Erythroblast (primary cell): Measurements from ENCODE around the gene COG4.
"Not testable (repeated sequence)": the region's sequence is repeated elsewhere in the genome, so short reads cannot be mapped to it uniquely, and the experiment has no call there.

Experiments
- DNase-seq, 2 experiments: peaks; one replicate each; lab custom pipeline; 2025; lab: John Stamatoyannopoulos, UW
- GATA1 ChIP-seq: IDR thresholded peaks from 2 replicates; pipeline ENCODE4 v1.6.1; 2011; ENCODE audit warnings: low read depth, mild to moderate bottlenecking, control low read depth, low read length, moderate library complexity
- POLR2A ChIP-seq: IDR thresholded peaks from 2 replicates; pipeline ENCODE4 v1.6.1; 2011; ENCODE audit warnings: mild to moderate bottlenecking, low read length

COG4 gene

GRCh38 chr16:70551788-70552187 lies 28.4 kb upstream of the COG4 start:
- no peak for DNase-seq
- TF ChIP-seq GATA1: no peak
- TF ChIP-seq POLR2A: no peak

DNA sequence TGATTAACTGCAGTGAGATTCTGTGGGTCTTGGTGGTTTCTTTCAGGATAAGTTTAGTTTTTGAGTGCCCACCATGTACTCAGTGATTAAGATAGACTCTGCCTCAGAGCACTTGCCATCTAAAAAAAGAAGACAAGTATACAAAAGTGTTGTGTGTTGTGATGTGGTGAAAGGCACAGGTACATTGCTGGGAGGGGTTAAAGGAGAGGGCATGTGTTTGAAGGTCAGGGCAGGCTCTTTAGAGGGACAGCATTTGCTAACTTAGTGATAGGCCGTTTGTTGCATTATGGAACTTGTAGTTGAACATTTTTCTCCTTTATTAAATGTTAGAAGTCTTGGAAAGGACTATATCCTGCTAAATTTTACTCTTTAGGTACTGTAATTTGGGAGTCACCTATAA lies 26.7 kb upstream of the COG4 start:
- no peak for DNase-seq
- no peak for TF ChIP-seq POLR2A
- no peak for TF ChIP-seq GATA1

DNA sequence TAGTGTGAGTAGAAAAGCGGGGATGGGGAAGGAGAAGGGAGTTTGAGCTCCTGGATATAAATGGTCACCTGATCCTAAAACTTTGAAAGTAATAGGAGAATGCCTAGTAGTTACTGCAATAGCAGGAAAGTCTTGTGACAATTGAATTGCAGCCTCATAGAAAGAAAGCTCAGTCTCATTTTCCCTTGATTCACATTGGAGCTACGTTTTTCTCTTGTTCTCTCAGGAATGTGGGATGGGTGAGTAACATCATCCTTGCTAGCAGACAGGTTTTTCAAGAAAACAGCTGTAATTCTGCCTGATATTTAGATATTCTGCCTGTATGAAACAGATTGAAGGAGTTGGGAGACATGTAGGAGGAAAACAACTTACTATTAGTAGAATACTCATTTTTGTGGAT lies 25.6 kb upstream of the COG4 start:
- DNase-seq: no peak
- TF ChIP-seq POLR2A (no peak), GATA1 (no peak)

- DNase-seq: no peak
- TF ChIP-seq GATA1 (no peak), POLR2A (no peak)
These were observed 21.2 kb upstream of the COG4 start for GRCh38 chr16:70544548-70544947.

GRCh38 chr16:70540994-70541393 lies 17.6 kb upstream of the COG4 start:
- no peak for TF ChIP-seq GATA1
- no peak for TF ChIP-seq POLR2A
- DNase-seq: no peak

DNA sequence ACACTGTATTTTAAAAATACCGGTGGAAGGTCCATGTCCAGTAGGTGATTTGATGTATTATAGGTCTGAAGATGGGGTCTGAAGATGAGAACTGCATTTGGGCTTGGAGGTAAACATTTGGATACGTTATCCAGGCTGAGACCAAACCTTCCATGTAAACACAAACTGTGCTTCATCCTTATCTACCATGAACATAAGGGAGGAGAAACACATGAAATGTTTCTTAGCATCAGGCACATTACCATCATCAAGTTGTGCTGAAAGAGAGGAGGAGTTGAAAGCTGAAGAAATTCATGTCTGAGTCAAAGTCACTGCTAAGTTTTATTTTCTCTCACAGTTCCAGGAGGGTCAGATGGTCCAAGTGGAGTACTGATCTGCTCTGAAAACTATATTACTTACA lies 11.6 kb upstream of the COG4 start:
- TF ChIP-seq GATA1 (no peak), POLR2A (no peak)
- DNase-seq: peak; percentile 68 to 72

DNA sequence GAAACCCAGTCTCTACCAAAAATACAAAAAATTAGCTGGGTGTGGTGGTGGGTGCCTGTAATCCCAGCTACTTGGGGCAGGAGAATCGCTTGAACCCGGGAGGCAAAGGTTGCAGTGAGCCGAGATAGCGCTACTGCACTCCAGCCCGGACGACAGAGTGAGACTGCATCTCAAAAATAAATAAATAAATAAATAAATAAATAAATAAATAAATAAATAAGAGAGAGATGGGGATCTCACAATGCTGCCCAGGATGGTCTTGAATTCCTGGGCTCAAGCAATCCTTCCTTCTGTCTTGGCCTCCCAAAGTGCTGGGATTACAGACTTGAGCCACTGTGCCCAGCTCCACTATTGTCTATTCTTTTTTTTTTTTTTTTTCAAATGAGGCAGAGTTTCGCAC lies 6.6 kb upstream of the COG4 start:
- DNase-seq: not testable (repeated sequence)

DNA sequence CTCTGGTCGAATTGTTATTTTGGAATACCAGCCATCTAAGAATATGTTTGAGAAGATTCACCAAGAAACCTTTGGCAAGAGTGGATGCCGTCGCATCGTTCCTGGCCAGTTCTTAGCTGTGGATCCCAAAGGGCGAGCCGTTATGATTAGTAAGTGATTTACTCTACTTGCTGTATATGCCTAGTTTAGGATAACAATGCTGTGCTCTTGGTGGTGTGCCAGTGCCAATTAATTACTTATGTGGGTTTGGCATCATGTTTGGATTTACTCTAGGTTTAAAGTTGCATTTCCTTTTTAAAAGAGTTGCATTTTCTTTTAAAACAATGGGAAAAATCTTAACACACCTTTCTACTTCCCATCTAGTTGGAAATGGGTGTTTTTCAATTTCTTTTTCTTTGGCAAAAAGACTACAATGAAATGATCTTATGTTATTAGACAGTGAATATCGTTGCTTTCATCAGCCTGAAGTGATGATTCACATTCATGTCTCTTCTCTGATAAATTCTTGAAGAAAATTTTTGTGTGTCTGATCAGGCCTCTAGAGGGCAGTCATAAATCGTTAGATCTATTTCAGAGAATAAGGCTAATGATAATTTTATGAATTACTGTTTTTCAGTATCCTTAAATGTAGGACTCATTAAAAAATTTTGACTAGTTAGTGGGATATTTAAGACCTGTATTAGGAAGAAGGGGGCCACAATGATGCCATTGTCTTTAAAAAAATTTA lies 5.9 kb upstream of the COG4 start:
- DNase-seq: peak; percentile 55 to 75
- TF ChIP-seq GATA1 (no peak), POLR2A (no peak)

GRCh38 chr16:70527315-70527996 lies 4.1 kb upstream of the COG4 start:
- DNase-seq: peak in 1 of 2 experiments; percentile 17
- no peak for TF ChIP-seq POLR2A
- TF ChIP-seq GATA1: no peak

DNA sequence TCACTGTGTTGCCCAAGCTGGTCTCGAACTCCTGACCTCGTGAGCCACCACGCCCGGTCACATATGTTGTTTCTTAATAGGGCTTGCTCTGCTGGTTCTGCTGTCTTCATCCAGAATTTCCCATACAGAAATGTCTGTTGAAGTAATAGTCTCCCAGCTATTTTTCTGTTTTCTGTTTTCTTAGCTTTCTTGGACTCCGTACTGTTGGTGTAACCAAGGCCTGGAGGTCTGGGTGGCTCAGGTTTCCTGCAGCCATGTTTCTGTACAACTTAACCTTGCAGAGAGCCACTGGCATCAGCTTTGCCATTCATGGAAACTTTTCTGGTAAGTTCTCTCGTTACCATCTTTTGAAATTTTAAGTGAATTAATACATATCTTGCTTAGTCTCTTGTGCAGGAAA lies 3.0 kb upstream of the COG4 start:
- TF ChIP-seq POLR2A (no peak), GATA1 (no peak)
- no peak for DNase-seq

- peak; percentile 67 to 75 for DNase-seq
These were observed 1.1 kb upstream of the COG4 start for GRCh38 chr16:70524399-70524825.

DNA sequence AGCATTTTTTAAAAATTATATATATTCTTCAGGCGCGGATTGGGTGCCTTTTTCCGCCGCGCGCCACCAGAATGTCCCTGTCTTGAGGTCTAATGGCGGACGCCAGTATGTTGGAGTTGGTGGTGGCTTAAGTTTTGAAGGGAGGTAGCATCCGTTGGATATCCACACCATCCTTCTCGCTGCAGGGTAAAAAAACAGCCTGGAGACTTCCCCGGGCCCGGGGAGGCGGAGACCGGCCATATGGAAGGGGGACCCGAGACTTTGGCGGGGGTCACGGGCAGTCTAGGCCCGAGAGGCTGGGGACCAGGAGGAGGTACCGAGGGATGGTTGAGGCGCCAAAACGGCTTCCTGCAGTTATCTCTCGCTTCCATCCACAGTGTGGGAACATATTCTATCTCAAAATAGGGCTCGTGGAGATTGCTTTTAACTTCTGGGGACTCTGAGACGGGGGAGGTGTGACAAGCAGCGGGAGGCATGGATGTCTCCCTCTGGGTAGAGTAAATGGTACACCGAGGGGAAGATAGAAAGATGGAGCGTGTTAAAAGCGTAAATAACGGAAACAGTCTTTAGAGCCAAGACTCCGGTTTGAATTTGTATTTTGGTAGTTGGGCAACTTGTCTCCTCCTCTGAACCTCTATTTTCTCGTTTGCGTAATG lies 517 bp upstream of the COG4 start, which contains the start of gene SF3B3:
TSS of gene SF3B3 (plus strand) at position 74 of the 656 bp plus-strand sequence. CDS start 2,841 bp downstream, outside the sequence.
- peak; percentile 86 for TF ChIP-seq POLR2A
- TF ChIP-seq GATA1: no peak
- DNase-seq: peak; percentile 92 to 95

DNA sequence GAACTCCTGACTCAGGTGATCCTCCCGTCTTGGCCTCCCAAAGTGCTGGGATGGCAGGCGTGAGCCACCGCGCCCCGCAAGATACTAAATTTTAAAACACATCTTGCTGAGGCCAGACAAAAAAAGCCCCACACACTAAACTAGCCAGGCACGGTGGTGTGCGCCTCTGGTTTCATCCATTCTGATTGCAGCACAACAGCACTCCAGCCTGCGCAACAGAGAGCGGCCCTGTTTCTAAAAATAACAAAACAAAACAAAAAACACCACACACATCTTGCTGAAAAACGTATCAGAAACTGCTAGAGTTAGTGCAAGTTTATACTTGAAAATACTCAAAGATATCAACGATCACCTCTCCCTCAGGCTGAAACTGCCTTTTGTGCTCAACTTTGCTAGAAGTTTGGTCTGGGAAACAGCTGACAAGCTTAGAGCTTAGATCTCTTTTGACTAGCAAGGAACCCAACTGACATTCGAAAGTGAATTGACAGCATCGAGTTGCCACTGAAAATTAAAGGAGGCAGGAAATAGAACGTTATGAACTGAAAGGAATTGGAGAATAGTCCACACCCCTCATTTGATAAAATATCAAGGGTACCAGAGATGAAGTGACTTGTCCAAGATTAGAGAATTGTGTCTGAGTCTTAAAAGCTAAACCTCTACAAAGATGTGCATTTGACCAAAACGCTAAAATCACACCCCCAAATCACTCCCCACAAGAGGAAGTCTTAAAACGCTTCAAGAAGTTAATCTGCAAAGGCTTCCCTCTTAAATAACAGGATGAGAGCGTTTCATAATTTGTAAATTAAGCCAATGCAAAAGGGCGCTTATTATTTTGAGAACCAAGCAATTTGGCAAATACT lies 908 bp downstream of the COG4 start:
- TF ChIP-seq POLR2A (no peak), GATA1 (no peak)
- DNase-seq: peak; percentile 44 to 63
